Epithelial cell of esophagus (primary cell): Measurements from ENCODE around the gene BPIFB4.
A peak's percentile ranks its signal among the peaks of the same experiment; 100 is the strongest.

Source experiments
- DNase-seq: peaks from one replicate; pipeline ENCODE4 v3.0.0; 2010; ENCODE audit warnings: low read depth
- H3K4me3 ChIP-seq: 2 replicates; pipeline ENCODE4 v1.5.1; 2011; ENCODE audit warnings: mild to moderate bottlenecking, low read length, control low read depth
- CTCF ChIP-seq: IDR thresholded peaks from 2 replicates; pipeline ENCODE4 v1.5.1; 2011; ENCODE audit warnings: low read depth, mild to moderate bottlenecking, low read length, control low read depth, inconsistent platforms; ENCODE audit not compliant: insufficient read depth; ENCODE audit errors: missing control alignments

BPIFB4 gene

GRCh38 chr20:33065785-33066184 lies 13.7 kb upstream of the BPIFB4 start:
- no peak overlapping the region for H3K4me3 ChIP-seq
- TF ChIP-seq CTCF = no peak
- DNase-seq = peak; percentile 42

GRCh38 chr20:33067806-33068205 lies 11.6 kb upstream of the BPIFB4 start:
- H3K4me3 ChIP-seq = no peak overlapping the region
- TF ChIP-seq CTCF = no peak
- DNase-seq = no peak

- no peak for DNase-seq
- H3K4me3 ChIP-seq = no peak overlapping the region
- TF ChIP-seq CTCF = no peak
These were observed 11.0 kb upstream of the BPIFB4 start for GRCh38 chr20:33068251-33068939.

- no peak for TF ChIP-seq CTCF
- DNase-seq = no peak
- no peak overlapping the region for H3K4me3 ChIP-seq
These were observed 9.8 kb upstream of the BPIFB4 start for GRCh38 chr20:33069673-33070072.

- TF ChIP-seq CTCF = no peak
- no peak overlapping the region for H3K4me3 ChIP-seq
- DNase-seq = no peak
These were observed 9.1 kb upstream of the BPIFB4 start for GRCh38 chr20:33070111-33071053.

GRCh38 chr20:33071198-33071597 lies 8.2 kb upstream of the BPIFB4 start:
- H3K4me3 ChIP-seq = no peak overlapping the region
- TF ChIP-seq CTCF = no peak
- no peak for DNase-seq
